BJ (cell line): Measurements from ENCODE around the gene PKDCC. TPM values are rescaled to one million over a fixed set of nuclear protein-coding genes. Genes with fewer than 3 reads are reported as not detected.

ENCODE experiments used
- CTCF ChIA-PET: fragments of 350-600 bp; formaldehyde crosslinking; extraction: SDS; loops from one replicate; lab custom pipeline; 2021; ENCODE audit warnings: antibody characterized with exemption, inconsistent platforms; lab: Yijun Ruan, JAX
- POLR2A ChIA-PET: fragments of 300-600 bp; sonication (Branson Sonifier 250); formaldehyde crosslinking; extraction: SDS; loops from one replicate; lab custom pipeline; 2021; ENCODE audit warnings: antibody characterized with exemption; lab: Charles Lee
- DNase-seq: peaks from one replicate; pipeline ENCODE4 v3.0.0-alpha.2; 2011; ENCODE audit warnings: low read depth
- H3K27me3 ChIP-seq: 2 replicates; pipeline ENCODE4 v1.6.0; 2011; ENCODE audit warnings: low read length; ENCODE audit not compliant: control insufficient read depth, insufficient read depth
- H3K36me3 ChIP-seq: 2 replicates; pipeline ENCODE4 v1.5.1; 2011; ENCODE audit warnings: low read length; ENCODE audit not compliant: control insufficient read depth, insufficient read depth
- H3K4me3 ChIP-seq: 2 replicates; pipeline ENCODE4 v1.5.1; 2011; ENCODE audit warnings: low read depth, mild to moderate bottlenecking, control low read depth, low read length
- polyA plus RNA-seq: library from polyadenylated mRNA; depleted of rRNA; stranded (reverse); fragments of >200 nt; gene quantifications from 2 replicates; pipeline ENCODE4 v1.2.3, GENCODE V29; 2011
- TF ChIP-seq, protein P1 (sequence below): IDR thresholded peaks from 2 replicates; pipeline ENCODE4 v1.5.1; 2011; ENCODE audit warnings: low read depth, mild to moderate bottlenecking, control low read depth, inconsistent platforms, low read length, moderate library complexity; ENCODE audit not compliant: insufficient read depth

PKDCC gene
- polyA plus RNA-seq, 1 experiment, result 6.6 TPM

DNA sequence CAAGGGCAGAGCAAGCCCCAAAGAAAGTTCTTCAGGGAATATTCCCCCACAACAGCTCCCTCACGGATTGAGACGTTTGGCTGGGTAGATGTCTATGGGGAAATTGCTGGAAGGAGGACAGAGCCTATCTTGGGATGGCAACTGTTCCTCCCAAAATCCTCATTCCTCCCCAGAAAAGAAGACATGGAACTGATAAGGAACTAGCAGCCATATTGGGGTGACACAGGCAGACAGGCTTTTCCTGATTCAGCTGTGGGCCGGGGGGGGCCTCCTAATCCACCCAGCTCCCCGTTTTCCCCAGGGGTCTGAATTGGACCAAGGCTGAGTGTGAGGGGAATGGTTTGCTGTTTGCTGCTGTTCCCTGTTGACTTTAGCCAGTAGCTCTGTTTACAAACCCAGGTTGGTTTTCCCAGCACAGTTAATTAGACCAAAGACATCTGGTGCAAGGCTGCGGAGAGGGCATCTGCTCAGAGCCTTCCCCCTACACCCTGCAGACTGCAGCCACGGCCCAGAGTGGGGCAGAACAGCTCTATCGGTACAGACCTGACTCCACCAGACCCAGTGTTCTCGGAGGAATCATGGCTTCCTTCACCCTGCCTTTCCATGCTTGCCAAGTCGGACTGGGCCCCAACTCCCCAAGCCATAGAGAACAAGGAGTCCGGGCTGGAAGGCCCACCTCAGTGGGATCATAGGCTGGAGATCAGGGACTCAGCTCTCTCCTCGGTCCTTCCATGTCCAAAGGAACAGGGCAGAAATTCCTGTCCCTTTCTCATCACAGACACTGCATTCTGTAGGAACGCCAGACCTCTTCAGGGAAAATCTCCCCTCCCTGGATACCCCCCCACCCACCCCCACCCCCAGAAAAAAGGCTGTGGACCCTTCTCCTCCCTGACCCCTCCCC lies 1.7 kb upstream of the PKDCC start:
- H3K27me3 ChIP-seq, result peaks cover 21% of the 10 kb centered on the region
- POLR2A ChIA-PET, result interaction anchor here (0.7 kb wide), 1 partner anchor 148 kb away, joined by 13 read pairs; no protein-coding TSS in a partner anchor
- CTCF ChIA-PET, result interaction anchor here (0.7 to 1.2 kb wide), 2 partner anchors 175 to 177 kb away, joined by 3 read pairs; no protein-coding TSS in a partner anchor
- H3K4me3 ChIP-seq, result no peak overlapping the region
- TF ChIP-seq, protein P1, sequence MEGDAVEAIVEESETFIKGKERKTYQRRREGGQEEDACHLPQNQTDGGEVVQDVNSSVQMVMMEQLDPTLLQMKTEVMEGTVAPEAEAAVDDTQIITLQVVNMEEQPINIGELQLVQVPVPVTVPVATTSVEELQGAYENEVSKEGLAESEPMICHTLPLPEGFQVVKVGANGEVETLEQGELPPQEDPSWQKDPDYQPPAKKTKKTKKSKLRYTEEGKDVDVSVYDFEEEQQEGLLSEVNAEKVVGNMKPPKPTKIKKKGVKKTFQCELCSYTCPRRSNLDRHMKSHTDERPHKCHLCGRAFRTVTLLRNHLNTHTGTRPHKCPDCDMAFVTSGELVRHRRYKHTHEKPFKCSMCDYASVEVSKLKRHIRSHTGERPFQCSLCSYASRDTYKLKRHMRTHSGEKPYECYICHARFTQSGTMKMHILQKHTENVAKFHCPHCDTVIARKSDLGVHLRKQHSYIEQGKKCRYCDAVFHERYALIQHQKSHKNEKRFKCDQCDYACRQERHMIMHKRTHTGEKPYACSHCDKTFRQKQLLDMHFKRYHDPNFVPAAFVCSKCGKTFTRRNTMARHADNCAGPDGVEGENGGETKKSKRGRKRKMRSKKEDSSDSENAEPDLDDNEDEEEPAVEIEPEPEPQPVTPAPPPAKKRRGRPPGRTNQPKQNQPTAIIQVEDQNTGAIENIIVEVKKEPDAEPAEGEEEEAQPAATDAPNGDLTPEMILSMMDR, result no peak
- H3K36me3 ChIP-seq, result no peaks in the 10 kb centered on the region
- DNase-seq, result no peak

DNA sequence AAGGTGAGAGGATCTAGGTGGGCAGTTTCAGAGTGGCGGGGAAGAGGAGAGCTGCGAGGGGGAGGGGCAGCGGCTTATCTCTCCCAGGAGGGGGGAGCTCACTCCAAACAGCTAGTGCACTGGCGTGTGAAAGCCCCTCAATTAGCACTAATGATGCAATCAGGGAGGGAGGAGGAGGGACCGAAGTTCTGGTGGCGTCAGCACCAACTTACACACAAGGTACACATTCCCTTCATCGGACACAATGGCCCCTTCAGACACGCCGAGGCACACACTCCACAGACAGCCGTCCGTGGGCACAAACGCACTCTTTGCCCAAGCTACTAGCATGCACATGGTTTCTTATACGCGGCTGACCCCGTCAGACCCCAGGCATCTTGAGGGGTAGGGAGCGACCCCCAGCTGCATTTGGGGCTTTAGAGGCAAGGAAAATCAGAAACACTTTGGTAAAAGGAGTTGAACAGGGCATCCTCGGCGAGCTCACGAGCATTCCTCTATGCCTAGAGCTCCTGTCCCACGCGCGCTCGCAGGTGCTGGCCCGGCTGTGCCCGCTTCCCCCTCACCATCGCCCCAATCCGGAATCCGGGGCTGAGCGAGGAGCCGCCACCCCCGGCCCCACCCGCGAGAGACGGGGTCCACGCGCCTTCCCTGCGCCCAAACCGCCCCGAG lies 868 bp upstream of the PKDCC start:
- Histone ChIP-seq H3K36me3 (no peaks in the 10 kb centered on the region), H3K27me3 (peaks cover 15% of the 10 kb centered on the region), H3K4me3 (peak overlapping the region; percentile 43)
- DNase-seq, result no peak
- ChIA-PET CTCF (interaction anchor here (0.7 to 1.2 kb wide), 3 partner anchors 40 to 176 kb away, joined by 3 read pairs; no protein-coding TSS in a partner anchor), POLR2A (no interaction called here)
- TF ChIP-seq, protein P1, result no peak

DNA sequence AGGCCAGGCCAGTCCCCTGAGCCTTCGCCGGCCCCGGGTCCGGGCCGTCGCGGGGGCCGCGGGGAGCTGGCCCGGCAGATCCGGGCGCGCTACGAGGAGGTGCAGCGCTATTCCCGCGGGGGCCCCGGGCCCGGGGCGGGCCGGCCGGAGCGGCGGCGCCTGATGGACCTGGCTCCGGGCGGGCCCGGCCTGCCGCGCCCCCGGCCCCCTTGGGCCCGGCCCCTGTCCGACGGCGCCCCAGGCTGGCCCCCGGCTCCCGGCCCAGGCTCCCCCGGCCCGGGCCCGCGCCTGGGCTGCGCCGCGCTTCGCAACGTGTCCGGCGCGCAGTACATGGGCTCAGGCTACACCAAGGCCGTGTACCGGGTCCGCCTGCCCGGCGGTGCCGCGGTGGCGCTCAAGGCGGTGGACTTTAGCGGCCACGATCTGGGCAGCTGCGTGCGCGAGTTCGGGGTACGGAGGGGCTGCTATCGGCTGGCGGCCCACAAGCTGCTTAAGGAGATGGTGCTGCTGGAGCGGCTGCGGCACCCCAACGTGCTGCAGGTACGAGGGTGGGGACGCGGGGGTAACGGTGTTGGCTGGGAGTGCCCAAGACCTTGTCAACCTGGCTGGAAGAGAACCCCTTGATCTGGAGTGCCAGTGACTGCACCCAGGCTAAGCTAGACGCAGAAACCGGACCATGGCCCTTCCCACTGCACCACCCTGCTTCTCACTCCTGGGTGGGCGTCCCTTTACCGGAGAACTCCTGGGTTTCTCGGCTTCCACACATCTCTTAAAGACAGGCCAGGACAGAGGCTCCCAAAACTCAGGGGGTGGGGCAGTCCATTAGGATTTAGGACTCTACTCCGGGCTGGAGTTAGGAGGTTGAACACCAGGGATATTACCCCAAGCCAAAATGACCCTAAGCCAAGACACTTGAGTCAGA lies 739 bp downstream of the PKDCC start:
- H3K4me3 ChIP-seq, result peak overlapping the region; percentile 43
- ChIA-PET CTCF (interaction anchor here (0.6 to 1.7 kb wide), 5 partner anchors 19 to 286 kb away, joined by 3 to 5 read pairs (median 3); no protein-coding TSS in a partner anchor), POLR2A (interaction anchor here (0.5 kb wide), 2 partner anchors 15 to 31 kb away, joined by 3 to 6 read pairs; no protein-coding TSS in a partner anchor)
- no peak for DNase-seq
- peaks cover 9% of the 10 kb centered on the region for H3K27me3 ChIP-seq
- TF ChIP-seq, protein P1, result no peak
- H3K36me3 ChIP-seq, result no peaks in the 10 kb centered on the region

DNA sequence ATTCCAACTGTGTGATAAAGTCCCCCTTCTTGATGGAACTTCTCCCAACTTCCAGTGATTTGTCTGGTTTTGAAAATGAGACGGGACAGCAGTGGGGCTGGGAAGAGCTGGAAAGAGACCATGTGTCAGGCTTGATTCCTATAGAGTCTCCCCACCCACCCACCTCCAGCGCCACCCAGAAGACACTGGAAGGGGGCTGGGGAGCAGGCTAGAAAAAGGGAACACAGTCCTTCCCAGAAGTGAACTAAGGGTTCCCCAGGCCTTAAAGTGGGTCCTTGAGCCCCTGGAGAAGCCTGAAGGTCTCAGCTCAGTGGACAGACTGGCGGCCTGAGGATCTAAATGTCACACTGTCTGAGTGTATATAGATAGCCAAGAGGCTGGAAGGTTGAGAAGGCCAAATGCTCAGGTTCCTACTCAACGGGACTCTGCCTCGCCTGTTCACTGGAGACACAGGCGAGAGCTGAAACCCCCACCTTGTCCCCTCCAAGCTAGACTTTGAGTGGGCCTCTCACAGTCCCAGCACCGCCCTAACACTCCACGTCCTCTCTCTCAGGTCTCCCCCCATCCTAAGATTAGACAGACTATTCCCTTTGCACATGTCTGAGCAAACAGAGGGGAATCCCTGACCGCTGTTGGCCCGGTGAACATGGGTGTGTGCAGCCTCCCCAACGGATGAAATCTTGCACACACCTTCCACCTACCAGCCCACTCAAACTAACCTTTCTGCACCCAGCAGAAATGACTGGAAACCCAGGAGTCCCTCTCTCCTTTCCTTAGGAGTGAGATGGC lies 1.6 kb downstream of the PKDCC start:
- CTCF ChIA-PET, result interaction anchor here (0.9 to 1.7 kb wide), 4 partner anchors 10 to 180 kb away, joined by 3 to 5 read pairs (median 4); no protein-coding TSS in a partner anchor
- no peak overlapping the region for H3K4me3 ChIP-seq
- H3K27me3 ChIP-seq, result peaks cover 9% of the 10 kb centered on the region
- TF ChIP-seq, protein P1, result no peak
- DNase-seq, result no peak
- no peaks in the 10 kb centered on the region for H3K36me3 ChIP-seq
- POLR2A ChIA-PET, result no interaction called here
